NCI-H1092 (cell line): ENCODE data around the gene ZDHHC11.
"Not testable (repeated sequence)": the region's sequence is repeated elsewhere in the genome, so short reads cannot be mapped to it uniquely, and the experiment has no call there.

ENCODE experiments used
- DNase-seq: peaks from one replicate; lab custom pipeline; 2025; lab: John Stamatoyannopoulos, UW

The ZDHHC11 gene

DNA sequence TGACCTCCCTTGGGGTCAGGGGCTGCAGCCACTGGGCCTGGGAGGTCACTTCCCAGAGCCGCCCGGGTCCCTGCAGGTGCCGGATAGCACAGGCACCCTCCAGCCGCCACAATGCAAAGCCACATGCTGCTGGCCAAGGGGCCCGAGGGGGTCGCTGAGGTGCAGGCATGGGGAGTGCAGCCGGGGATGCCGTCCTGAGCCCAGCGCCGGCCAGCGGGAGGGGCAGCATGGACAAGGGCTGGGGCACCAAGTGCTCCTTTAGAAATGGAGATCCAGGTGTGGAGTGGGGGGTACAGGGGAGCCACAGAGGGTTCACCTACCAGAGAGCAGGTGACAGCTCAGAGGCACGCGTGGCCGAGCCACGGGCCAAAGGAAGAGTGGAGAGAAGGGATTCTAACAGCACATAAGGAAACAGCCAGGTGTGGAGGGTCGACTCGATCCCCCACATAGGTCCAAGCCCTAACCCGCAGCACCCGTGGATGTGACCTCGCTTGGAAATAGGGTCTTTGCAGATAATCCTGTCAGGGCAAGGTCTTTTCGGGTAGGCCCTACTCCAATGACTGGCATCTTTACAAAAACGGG is 90.9 kb downstream of the ZDHHC11 start:
- DNase-seq: no peak

DNA sequence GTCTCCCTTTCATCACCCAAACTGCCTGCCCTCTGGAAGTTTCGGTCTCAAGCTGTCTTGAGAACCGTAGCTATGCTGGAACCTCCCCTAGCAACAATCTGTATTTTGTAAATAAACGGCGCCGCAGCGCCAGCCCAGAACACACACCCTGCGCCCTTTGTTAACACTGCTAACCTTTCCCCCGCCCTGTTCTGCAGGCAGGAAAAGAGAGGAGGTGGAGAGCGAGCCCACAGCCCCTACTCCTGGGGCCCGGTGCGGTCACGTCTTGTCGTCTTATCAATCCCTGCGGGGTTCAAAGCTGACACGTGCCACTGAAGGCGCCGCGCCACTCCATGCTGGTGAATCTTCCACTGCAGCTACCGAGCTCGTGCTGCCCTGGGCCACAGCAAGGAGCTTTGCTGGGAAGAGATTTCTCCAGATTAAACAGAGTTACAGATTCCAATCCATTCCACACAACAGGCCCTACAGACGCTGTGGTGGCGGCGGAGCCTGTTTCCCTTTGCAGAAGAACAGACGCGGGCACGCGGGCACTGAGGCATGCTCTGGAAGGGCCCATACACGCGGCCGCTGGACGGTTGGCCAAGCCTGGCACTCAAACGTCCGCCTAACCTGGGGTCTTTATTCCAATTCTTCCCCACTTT is 91.6 kb downstream of the ZDHHC11 start:
- no peak for DNase-seq

DNA sequence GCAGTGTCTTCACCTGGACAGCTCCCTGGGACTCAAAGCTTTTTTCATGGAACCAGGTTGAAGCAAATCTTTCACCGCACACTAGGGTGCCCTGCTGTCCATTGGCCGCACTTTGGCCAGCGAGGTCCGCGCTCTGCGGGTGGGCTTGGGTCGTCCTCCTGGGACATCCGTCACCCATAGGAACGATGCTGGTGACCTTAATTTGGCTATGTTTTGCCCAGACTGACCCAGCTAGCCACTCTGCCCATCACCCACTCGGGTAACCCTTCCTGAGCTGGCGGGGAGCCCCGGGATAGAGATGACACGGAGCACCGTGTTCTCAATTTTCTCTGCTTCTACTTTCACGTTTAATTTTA is 92.1 kb downstream of the ZDHHC11 start:
- DNase-seq: no peak

DNA sequence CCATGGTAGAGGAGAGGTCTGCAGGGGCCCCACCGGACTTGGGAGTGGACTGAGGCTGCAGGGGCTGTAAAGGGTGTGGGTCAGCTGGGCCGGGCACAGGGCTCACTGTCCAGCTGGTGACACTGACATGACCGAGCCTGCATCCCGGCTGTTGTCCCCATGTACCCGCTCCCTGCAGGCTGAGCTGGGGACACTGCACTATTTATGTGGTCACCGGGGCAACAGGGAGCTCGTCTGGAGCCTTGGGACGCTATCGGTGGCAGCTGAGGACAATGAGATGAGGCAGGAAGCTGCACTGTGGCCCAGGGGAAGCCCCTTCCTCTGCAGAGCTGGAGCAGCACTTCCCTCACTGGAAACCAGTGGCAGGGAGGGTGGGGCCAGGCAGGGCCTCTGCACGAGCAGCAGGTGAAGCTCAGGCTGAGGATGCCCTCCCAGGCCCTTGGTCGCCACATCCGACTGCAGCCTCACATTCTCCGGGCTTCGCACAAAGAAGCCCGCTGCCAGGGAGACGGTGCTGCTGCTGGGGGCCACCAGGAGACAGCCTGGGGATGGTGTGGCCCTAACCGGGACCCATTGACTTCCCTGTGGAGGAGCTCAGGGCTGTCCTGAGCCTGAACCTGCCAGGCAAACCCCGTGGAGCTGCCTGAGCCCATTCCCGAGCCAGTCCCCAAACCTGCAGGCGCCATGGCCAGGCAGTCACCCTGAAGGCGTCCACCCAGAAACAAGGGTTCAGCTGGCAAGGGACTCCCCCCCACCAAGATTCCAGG is 92.7 kb downstream of the ZDHHC11 start:
- no peak for DNase-seq

DNA sequence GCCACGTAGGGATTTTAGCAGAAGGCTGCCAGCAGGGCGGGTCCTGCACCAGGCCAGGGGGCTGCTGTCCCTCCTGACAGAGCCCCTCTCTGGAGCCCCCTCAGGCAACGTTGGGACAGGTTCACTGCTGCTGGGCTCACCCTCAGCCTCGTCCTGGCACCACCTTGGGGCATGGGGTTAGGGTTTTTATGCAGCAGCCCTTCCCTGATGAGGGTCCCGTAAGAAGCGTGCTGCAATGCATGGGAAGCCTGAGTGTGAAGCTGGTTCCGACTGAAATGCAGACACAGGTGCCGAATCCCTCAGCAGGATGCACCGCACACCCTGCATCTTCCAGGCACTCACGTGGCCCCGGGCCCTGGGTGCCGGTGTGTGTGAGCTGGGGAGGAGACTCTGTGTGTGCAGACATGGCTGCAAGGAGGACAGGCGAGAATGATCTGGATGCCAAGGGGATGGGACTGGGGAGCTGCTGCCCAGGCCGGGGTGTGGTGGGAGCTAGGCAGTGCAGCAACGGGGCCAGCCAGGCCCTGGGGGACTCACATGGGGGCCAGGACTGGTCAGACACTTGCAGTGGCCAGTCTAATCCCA is 93.3 kb downstream of the ZDHHC11 start:
- no peak for DNase-seq

DNA sequence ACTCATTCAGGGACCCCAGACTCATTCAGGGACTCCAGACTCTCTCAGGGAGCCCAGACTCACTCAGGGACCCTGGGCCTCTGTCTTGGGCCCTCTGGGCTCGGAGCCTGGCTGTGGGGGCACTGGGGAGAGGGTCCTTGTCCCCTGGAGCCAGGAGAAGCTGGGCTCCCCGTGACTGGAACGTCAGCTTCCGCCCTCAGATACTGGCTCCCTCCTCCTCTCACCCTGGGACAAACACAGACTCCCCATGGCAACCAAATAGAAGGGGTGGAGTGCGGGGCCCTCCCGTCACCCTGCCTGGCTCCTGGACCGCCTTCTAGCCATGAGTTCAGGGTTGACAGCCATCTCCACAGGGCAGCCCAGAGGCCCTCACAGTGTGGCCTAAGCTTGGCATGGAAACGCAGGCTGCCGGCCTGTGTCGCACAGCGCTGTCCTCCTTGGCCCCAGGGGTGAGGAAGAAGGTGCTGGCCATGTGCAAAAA is 93.9 kb downstream of the ZDHHC11 start:
- no peak for DNase-seq

DNA sequence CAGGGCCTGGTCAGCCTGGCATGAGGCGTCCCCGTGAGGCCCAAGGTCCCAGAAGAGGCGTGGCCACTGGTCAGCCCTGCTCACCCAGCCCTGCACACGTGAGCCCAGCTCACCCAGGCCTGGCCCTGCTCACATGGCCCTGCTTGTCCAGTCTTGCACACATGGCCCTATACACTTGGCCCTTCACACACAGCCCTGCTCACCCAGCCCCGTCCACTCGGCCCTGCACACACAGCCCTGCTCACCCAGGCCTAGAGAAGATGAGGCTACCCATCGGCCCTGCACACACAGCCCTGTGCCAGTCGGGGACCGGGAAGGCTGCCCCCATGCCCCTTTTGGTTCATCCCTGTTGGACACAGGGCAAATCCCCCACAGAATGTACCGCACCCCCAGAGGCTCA is 94.6 kb downstream of the ZDHHC11 start:
- no peak for DNase-seq

DNA sequence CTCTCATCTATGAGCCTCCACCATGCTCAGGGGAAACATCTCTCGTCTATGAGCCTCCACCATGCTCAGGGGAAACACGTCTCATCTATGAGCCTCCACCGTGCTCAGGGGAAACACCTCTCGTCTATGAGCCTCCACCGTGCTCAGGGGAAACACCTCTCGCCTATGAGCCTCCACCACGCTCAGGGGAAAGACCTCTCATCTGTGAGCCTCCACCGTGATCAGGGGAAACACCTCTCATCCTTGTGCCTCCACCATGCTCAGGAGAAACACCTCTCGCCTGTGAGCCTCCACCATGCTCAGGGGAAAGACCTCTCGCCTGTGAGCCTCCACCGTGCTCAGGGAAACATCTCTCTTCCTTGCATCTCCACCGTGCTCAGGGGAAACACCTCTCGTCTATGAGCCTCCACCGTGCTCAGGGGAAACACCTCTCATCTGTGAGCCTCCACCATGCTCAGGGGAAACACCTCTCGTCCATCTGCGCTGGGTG is 96.6 kb downstream of the ZDHHC11 start:
- not testable (repeated sequence) for DNase-seq

DNA sequence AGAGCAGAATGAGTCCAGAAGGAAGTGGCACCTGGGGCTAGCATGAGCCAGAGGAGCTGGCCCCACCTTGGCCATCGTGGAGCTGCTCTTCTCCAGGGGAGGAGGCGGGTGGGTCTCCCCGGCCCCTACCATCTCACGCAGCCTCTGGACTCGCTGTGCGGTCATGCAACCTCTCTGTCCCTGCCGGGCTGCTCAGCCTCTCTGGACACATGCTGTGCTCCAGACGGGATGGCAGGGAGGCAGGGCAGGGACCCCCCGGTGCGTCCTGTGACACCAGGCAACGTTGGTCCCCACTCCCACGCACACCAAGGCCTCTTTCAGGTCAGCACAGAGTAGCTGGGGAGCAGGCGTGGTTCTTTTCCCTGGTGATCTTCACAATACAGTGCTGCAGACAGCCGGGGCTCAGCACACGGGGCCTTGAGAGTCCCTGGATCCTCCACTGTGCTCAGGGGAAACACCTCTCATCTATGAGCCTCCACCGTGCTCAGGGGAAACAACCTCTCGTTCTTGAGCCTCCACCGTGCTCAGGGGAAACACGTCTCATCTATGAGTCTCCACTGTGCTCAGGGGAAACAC is 97.1 kb downstream of the ZDHHC11 start:
- DNase-seq: not testable (repeated sequence)

DNA sequence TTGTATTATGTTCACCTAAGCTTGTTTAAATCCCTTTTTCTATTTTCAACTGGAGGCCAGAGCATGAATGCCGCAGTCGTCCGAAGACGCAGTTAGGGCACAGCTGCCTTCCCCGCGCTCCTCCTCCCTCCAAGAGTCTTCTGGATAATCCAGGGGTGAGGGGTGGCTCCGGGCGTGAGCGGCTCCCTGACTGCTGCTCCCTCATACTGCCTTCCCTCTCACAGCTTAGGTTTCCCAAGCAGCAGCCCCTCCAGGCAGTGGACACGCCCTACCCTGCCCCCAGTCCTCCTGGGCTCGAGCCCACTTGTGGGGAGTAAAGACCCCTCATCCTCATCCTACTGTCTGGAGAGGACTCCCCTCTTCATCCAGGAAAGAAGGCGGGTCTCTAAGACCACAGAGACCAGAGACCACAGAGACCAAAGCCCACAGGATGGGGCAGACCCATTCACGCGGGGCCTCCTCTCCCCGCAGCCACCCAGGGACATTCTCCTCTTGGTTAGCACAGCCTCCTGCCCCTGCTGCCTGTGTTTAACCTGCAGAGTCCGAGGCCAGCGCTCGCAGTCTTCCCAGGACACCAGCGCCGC is 98.2 kb downstream of the ZDHHC11 start:
- not testable (repeated sequence) for DNase-seq

DNA sequence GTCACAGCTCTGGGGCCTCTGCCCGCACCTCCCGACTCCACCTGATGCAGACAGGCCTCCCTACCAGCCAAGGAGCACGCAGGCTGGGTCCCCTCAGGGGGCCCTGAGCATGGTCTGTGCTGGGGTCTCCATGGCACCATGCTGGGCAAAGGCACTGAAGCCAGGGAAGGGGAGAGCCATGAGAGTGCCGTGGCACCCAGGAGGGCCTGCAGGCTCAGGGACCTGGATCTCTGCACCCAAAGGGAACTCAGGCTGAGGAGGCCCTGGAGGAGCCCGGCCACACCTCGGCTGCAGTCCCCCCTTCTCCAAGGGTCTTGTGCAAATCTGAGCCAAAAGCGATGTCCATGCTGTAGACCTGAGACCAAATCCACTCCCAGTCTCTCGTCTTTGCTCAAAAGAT is 98.8 kb downstream of the ZDHHC11 start:
- DNase-seq: not testable (repeated sequence)

DNA sequence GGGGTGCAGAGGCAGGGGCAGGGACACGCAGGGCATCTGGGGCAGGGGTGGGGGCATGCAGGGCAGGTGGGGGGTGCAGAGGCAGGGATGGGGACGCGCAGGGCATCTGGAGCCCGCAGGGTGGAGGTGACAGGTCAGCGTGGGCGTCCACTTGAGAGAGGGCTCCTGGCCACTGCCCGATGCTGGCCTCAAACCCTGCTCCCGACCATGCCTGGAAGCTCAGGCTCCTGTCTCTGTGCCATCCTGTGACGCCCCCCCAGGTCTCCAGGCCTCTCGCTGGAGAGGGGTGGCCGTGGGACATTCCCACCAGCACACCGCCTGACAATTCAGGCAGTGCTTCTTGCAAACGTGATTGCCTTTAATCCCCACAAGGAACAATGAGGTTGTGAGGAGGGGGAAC is 99.3 kb downstream of the ZDHHC11 start:
- no peak for DNase-seq

DNA sequence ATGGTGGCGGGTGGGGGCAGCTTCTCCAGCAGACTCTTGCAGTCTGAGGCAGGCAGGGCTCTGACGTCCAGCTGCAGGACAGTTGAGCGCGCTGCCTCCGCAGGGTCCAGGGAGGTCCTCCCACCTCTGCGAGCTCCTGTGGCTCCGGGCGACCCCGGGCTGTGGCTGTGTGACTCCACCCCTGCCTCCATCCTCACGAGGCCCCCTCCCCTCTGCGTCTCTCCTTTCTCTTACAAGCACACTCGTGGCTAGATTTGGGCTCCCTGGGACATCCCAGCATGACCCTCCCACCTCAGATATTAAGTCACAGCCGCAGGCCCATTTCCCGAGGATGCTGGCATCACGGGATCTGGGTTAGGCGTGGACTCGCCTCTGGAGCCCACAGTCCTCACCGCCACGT is 100.6 kb downstream of the ZDHHC11 start:
- not testable (repeated sequence) for DNase-seq

DNA sequence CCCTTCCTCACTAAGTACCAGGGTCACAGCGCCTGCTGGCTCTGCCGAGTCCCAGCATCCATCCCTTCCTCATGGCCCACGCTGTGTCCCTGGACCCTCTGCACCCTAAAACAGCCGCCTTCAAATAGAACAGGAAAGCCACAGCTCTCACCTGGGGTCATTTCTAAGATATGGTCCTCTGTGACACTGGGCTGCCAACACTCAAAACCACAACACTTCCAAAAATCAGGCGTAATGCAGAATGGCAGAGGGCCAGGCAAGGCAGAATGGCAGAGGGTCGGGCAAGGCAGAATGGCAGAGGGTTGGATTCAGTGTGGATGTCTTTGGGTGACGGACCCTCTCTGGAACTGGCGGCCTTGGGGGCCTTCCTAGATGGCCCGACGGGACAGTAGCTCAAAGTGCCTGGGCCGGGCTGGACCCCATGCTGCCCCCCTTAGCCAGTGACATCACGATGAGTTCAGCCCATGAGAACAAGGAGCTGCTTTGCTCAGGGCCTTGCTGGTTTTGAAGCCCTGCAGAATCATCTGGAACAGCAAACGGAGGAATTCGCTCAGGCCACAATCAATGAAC is 101.6 kb downstream of the ZDHHC11 start:
- no peak for DNase-seq

DNA sequence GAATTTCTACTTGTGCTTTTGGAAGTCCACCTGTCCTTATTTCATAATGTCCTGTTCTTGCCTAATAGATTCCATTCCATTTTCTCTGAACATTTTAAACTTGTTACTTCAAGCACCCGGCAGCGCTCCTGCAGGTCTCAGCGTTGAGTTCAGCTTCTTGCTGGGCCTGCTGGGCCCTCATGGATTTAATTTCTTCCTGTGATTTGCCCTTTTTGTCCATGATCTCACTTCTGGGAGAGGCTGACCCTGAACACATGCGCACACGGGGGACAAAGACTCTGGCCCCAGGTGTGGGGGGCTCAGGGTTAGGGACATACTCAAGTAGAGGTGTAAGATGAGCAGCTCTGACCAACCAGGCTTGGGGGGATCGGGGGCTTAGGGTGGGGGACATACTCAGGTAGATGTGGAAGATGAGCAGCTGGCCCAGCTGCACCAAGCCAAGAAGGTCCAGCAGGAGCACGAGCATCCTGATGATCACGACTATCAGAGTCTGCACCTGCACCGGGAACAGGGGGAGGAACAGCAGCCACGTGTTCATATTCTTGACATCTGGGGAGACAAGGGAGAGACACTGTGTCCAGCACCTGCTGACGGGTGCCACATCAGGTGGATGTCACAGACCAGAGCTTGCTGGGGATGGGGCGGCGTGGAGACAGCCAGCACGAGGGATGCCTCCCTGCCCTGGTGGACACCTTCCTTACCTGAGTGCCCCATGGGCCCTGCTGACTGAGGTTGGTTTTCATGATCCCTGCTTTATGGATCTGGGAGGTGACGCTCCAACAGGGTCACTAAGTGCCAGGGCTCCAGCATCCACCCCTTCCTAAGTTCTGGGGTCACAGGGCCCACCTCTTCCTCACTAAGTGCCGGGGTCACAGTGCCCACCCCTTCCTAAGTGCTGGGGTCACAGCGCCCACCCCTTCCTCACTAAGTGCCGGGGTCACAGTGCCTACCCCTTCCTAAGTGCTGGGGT is 102.5 kb downstream of the ZDHHC11 start:
- DNase-seq: not testable (repeated sequence)

DNA sequence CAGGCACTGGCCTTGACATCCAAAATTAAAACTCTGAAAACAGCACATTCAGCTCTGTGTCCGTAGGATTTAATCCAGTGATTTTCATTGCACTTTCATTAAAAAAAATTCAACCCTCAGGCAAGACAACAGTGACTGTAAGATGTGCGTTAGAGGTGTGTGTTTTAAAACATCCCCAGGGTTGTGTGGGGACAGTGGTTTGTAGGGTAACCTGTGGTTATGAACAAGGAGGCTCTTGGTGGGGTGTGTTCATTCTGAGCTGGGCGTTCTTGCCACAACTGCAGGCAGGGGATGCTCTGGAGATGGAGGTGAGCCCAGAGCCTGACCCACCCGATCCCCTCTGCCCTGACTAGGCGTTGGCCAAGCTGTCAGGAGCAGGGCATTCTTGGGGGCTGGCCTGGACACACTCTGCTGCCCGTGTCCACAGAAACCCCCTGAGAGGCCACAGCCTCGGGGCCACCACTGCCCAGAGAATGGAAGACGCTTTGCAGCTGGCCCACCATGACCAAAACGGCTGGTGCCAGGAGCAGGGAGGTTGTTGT is 103.4 kb downstream of the ZDHHC11 start:
- DNase-seq: not testable (repeated sequence)

DNA sequence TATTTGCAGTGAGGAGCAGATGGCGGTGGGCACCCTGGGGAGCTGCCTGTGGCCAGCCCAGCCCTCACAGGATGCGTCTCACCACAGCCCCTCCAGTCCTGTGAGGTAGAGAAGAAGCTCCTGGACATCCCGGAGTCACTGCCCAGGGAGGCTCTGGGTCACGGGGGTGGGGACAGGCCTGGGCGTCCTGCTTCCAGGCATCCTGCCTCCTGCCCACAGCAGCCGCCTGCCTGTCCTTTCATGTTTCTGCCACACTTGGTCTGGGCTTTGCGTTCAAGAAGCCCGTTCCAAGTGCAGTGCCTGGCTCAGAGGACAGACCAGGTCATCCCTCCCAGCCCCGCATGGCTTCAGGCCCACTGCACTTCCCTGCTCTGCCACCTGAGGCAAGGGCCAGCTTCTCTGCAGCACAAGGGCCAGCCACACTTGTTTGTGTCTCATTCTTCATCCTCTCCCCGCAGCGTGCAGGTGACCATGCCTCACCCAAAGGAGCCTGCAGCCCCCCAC is 104.5 kb downstream of the ZDHHC11 start:
- DNase-seq: no peak
